ENCODE measurements around the gene LGR6.

LGR6 gene

GRCh38 chr1:202151045-202151444 lies 42.6 kb upstream of the LGR6 start:
- H3K36me3 ChIP-seq (ENCODE audit: control insufficient read depth, insufficient read depth, low read length), result no peaks in the 10 kb centered on the region
- no peak overlapping the region for H3K27ac ChIP-seq (ENCODE audit: low read depth, low read length)

GRCh38 chr1:202152399-202152798 lies 41.2 kb upstream of the LGR6 start:
- H3K27ac ChIP-seq (ENCODE audit: low read depth, low read length), result no peak overlapping the region
- H3K36me3 ChIP-seq (ENCODE audit: control insufficient read depth, insufficient read depth, low read length), result no peaks in the 10 kb centered on the region
- H3K9me3 ChIP-seq (ENCODE audit: control insufficient read depth, insufficient read depth, low read depth, low read length), result no peaks in the 10 kb centered on the region
- no peak overlapping the region for H3K4me3 ChIP-seq (ENCODE audit: low read depth, low read length)
- peaks cover 12% of the 10 kb centered on the region for H3K4me1 ChIP-seq (ENCODE audit: control insufficient read depth, insufficient read depth, low read length)
- H3K9ac ChIP-seq (ENCODE audit: low read length), result no peak overlapping the region
- H3K27me3 ChIP-seq (ENCODE audit: control insufficient read depth, insufficient read depth, low read length), result no peaks in the 10 kb centered on the region

More at GRCh38 chr1:202151045-202151444, 42.6 kb upstream of the LGR6 start:
- Histone ChIP-seq H3K9ac (ENCODE audit: low read length) (no peak overlapping the region), H3K27me3 (ENCODE audit: control insufficient read depth, insufficient read depth, low read length) (no peaks in the 10 kb centered on the region), H3K9me3 (ENCODE audit: control insufficient read depth, insufficient read depth, low read depth, low read length) (no peaks in the 10 kb centered on the region), H3K4me3 (ENCODE audit: low read depth, low read length) (no peak overlapping the region), H3K4me1 (ENCODE audit: control insufficient read depth, insufficient read depth, low read length) (peaks cover 4% of the 10 kb centered on the region; the same call in 1 of the 2 replicates)

GRCh38 chr1:202153284-202153683 lies 40.3 kb upstream of the LGR6 start:
- H3K4me1 ChIP-seq (ENCODE audit: control insufficient read depth, insufficient read depth, low read length), result peaks cover 12% of the 10 kb centered on the region
- no peak overlapping the region for H3K27ac ChIP-seq (ENCODE audit: low read depth, low read length)
- H3K9me3 ChIP-seq (ENCODE audit: control insufficient read depth, insufficient read depth, low read depth, low read length), result no peaks in the 10 kb centered on the region
- no peaks in the 10 kb centered on the region for H3K36me3 ChIP-seq (ENCODE audit: control insufficient read depth, insufficient read depth, low read length)
- no peak overlapping the region for H3K4me3 ChIP-seq (ENCODE audit: low read depth, low read length)
- no peak overlapping the region for H3K9ac ChIP-seq (ENCODE audit: low read length)
- no peaks in the 10 kb centered on the region for H3K27me3 ChIP-seq (ENCODE audit: control insufficient read depth, insufficient read depth, low read length)

GRCh38 chr1:202154148-202154765 lies 39.3 kb upstream of the LGR6 start:
- Histone ChIP-seq H3K4me3 (ENCODE audit: low read depth, low read length) (no peak overlapping the region), H3K9me3 (ENCODE audit: control insufficient read depth, insufficient read depth, low read depth, low read length) (no peaks in the 10 kb centered on the region), H3K4me1 (ENCODE audit: control insufficient read depth, insufficient read depth, low read length) (peaks cover 18% of the 10 kb centered on the region), H3K9ac (ENCODE audit: low read length) (no peak overlapping the region), H3K27ac (ENCODE audit: low read depth, low read length) (no peak overlapping the region), H3K36me3 (ENCODE audit: control insufficient read depth, insufficient read depth, low read length) (no peaks in the 10 kb centered on the region), H3K27me3 (ENCODE audit: control insufficient read depth, insufficient read depth, low read length) (no peaks in the 10 kb centered on the region)

- no peaks in the 10 kb centered on the region for H3K27me3 ChIP-seq (ENCODE audit: control insufficient read depth, insufficient read depth, low read length)
- H3K36me3 ChIP-seq (ENCODE audit: control insufficient read depth, insufficient read depth, low read length), result no peaks in the 10 kb centered on the region
- H3K4me3 ChIP-seq (ENCODE audit: low read depth, low read length), result no peak overlapping the region
- H3K27ac ChIP-seq (ENCODE audit: low read depth, low read length), result no peak overlapping the region
- no peaks in the 10 kb centered on the region for H3K9me3 ChIP-seq (ENCODE audit: control insufficient read depth, insufficient read depth, low read depth, low read length)
- H3K4me1 ChIP-seq (ENCODE audit: control insufficient read depth, insufficient read depth, low read length), result peaks cover 24% of the 10 kb centered on the region
- H3K9ac ChIP-seq (ENCODE audit: low read length), result no peak overlapping the region
Observed at GRCh38 chr1:202154766-202155477, 38.7 kb upstream of the LGR6 start.

- Histone ChIP-seq H3K27ac (ENCODE audit: low read depth, low read length) (no peak overlapping the region), H3K4me1 (ENCODE audit: control insufficient read depth, insufficient read depth, low read length) (peaks cover 30% of the 10 kb centered on the region), H3K27me3 (ENCODE audit: control insufficient read depth, insufficient read depth, low read length) (no peaks in the 10 kb centered on the region), H3K36me3 (ENCODE audit: control insufficient read depth, insufficient read depth, low read length) (no peaks in the 10 kb centered on the region), H3K9me3 (ENCODE audit: control insufficient read depth, insufficient read depth, low read depth, low read length) (no peaks in the 10 kb centered on the region), H3K4me3 (ENCODE audit: low read depth, low read length) (no peak overlapping the region), H3K9ac (ENCODE audit: low read length) (no peak overlapping the region)
Observed at GRCh38 chr1:202155478-202156021, 38.0 kb upstream of the LGR6 start.

- Histone ChIP-seq H3K9me3 (ENCODE audit: control insufficient read depth, insufficient read depth, low read depth, low read length) (no peaks in the 10 kb centered on the region), H3K4me3 (ENCODE audit: low read depth, low read length) (no peak overlapping the region), H3K4me1 (ENCODE audit: control insufficient read depth, insufficient read depth, low read length) (peaks cover 36% of the 10 kb centered on the region), H3K36me3 (ENCODE audit: control insufficient read depth, insufficient read depth, low read length) (no peaks in the 10 kb centered on the region), H3K9ac (ENCODE audit: low read length) (no peak overlapping the region), H3K27ac (ENCODE audit: low read depth, low read length) (no peak overlapping the region), H3K27me3 (ENCODE audit: control insufficient read depth, insufficient read depth, low read length) (no peaks in the 10 kb centered on the region)
Observed at GRCh38 chr1:202156590-202156989, 37.0 kb upstream of the LGR6 start.

- no peaks in the 10 kb centered on the region for H3K36me3 ChIP-seq (ENCODE audit: control insufficient read depth, insufficient read depth, low read length)
- peaks cover 49% of the 10 kb centered on the region for H3K4me1 ChIP-seq (ENCODE audit: control insufficient read depth, insufficient read depth, low read length)
- H3K9me3 ChIP-seq (ENCODE audit: control insufficient read depth, insufficient read depth, low read depth, low read length), result no peaks in the 10 kb centered on the region
- H3K27ac ChIP-seq (ENCODE audit: low read depth, low read length), result no peak overlapping the region
- no peak overlapping the region for H3K9ac ChIP-seq (ENCODE audit: low read length)
- H3K27me3 ChIP-seq (ENCODE audit: control insufficient read depth, insufficient read depth, low read length), result no peaks in the 10 kb centered on the region
- no peak overlapping the region for H3K4me3 ChIP-seq (ENCODE audit: low read depth, low read length)
Observed at GRCh38 chr1:202157945-202158344, 35.7 kb upstream of the LGR6 start.

GRCh38 chr1:202158810-202159533 lies 34.6 kb upstream of the LGR6 start:
- H3K9me3 ChIP-seq (ENCODE audit: control insufficient read depth, insufficient read depth, low read depth, low read length), result no peaks in the 10 kb centered on the region
- H3K27ac ChIP-seq (ENCODE audit: low read depth, low read length), result no peak overlapping the region
- no peaks in the 10 kb centered on the region for H3K27me3 ChIP-seq (ENCODE audit: control insufficient read depth, insufficient read depth, low read length)
- no peak overlapping the region for H3K4me3 ChIP-seq (ENCODE audit: low read depth, low read length)
- H3K36me3 ChIP-seq (ENCODE audit: control insufficient read depth, insufficient read depth, low read length), result no peaks in the 10 kb centered on the region
- peaks cover 57% of the 10 kb centered on the region for H3K4me1 ChIP-seq (ENCODE audit: control insufficient read depth, insufficient read depth, low read length)
- H3K9ac ChIP-seq (ENCODE audit: low read length), result no peak overlapping the region

- no peaks in the 10 kb centered on the region for H3K36me3 ChIP-seq (ENCODE audit: control insufficient read depth, insufficient read depth, low read length)
- peaks cover 53% of the 10 kb centered on the region for H3K4me1 ChIP-seq (ENCODE audit: control insufficient read depth, insufficient read depth, low read length)
- no peaks in the 10 kb centered on the region for H3K9me3 ChIP-seq (ENCODE audit: control insufficient read depth, insufficient read depth, low read depth, low read length)
- no peak overlapping the region for H3K4me3 ChIP-seq (ENCODE audit: low read depth, low read length)
- no peak overlapping the region for H3K9ac ChIP-seq (ENCODE audit: low read length)
- H3K27me3 ChIP-seq (ENCODE audit: control insufficient read depth, insufficient read depth, low read length), result no peaks in the 10 kb centered on the region
- H3K27ac ChIP-seq (ENCODE audit: low read depth, low read length), result no peak overlapping the region
Observed at GRCh38 chr1:202159534-202160371, 33.8 kb upstream of the LGR6 start.

All from HUES6 (cell line).